Measurements from ENCODE around the gene SDCCAG8.

Gene SDCCAG8

DNA sequence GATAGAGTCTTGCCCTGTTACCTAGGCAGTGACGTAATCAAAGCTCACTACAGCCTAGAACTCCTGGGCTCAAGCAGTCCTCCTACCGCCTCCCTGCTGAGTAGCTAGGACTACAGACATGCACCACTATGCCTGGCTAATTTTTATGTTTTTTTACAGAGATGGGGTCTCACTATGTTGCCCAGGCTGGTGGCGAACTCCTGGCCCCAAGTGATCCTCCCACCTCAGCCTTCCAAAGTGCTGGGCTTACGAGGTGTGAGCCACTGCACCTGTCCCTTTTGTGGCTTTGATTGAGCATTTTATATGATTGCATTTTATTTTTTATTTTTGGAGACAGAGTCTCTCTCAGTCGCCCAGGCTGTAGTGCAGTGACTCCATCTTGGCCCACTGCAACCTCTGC is 25.8 kb downstream of the SDCCAG8 start:
- DNase-seq (ENCODE audit: low read depth), result no peak

DNA sequence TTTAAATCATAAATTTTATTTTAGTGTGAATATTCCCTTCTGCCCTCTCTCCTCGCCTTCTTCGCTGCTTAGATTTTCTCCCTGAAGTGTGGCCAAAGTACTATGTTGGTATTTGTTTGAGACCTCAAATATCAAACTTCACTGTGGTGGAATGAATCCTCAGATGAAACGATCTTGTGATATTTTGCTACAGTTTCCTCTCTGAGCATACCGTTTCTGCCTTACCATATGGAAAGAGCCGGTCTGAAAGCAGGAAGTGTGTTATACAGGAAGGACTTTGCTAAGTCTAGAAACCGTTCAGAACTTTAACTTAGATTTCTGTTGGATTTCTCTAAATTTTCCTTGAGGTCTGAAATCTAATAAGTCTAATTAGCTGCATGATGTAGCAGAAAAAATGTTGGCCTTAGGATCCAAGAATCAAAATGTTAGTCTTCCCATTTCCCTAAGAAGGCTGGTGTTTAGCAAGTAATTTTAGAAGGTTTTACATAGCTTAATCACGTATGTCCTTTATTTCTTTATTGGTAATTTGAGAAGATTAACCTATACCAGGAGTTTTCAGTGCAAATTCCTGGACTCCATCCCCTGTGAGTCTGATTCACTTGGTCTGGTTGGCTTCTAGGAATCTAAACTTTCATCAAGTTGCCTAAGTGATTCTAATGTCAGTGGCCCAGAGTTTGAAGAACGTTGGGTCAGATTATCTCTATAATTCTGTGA is 30.7 kb downstream of the SDCCAG8 start:
- peak; percentile 37 for DNase-seq (ENCODE audit: low read depth)

DNA sequence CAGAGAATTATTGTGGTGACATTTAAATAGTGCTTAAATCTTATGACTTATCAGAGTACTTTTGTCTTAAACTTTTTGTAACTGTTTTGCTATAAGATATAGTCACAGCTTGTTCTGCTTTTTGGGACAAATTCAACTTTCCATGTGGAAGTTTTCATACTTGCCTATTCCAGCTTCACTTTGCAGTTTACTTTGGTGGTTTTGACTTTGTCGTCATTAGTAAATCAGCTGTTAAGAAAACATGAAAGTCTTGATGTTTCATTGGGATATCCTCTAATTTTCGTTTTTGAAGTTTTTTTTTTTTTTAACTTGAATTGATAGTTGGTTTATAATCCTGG is 31.3 kb downstream of the SDCCAG8 start:
- peak; percentile 25 for DNase-seq (ENCODE audit: low read depth)

DNA sequence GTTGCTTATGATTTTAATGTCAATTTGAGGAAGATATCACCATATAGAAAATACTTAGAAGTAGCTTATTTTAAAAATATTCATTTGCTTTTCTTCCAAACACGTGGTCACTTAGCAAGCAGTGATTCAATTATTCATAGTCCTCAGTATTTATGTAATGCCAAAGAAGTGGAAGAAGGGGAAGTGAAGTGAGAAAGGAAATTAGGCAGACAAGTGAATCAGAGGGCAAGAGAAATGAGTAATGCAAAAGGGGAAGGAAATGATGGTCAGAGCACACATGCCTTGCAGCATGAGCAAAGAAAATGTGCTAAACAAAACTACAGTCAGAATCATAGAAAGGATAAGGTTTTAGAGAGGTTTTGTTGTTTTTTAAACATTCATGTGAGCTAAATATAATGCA is 31.8 kb downstream of the SDCCAG8 start:
- DNase-seq (ENCODE audit: low read depth), result peak; percentile 89

DNA sequence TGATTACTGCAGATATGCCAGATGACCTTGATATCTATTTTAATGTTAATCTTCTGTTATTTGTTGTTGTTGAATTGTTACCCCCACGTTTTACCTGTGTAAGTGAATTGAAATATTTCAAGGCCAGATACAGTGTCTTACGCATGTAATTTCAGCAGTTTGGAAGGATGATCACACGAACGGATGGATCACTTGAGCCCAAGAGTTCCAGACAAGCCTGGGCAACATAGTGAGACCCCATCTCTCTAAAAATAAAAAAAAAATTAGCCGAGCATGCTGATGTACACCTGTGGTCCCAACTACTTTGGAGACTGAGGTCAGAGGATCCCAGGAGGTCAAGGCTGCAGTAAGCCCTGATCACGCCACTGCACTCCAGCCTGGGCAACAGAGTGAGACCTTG is 32.2 kb downstream of the SDCCAG8 start:
- no peak for DNase-seq (ENCODE audit: low read depth)

DNA sequence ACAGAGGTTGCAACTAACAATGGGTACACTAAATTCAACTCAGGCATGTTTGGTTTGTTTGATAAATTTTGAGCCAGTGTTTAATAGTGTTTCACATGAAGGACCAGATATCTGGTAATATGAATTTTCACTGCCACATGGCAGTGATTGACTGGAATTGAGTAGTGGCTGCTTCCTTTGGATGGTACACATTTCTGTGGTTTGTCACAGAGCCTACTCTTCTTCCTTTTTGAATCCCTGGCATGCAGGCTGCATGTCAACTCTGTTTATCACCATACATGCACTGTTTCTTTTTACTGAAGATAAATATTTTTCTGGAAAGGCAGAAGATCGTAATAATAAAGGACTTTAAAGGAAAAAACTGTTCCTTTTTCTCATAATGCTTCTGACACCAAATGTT is 35.5 kb downstream of the SDCCAG8 start:
- DNase-seq (ENCODE audit: low read depth), result peak; percentile 63

DNA sequence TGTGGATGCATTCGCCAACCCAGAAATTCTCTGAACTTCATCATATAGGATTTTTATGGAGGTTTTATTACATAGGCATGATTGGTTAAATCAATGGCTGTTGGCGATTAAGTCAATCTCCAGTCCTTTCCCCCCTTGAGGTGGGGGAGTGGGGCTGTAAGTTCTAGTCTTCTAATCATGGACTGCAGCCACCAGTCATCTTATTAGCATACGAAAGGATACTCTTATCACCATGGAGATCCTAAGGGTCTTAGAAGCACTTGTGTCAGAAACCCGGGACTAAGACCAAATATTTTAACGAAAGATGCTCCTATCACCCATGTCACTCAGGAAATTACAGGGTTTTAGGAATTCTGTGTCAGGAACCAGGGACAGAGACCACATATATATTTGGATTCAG is 36.3 kb downstream of the SDCCAG8 start:
- no peak for DNase-seq (ENCODE audit: low read depth)

DNA sequence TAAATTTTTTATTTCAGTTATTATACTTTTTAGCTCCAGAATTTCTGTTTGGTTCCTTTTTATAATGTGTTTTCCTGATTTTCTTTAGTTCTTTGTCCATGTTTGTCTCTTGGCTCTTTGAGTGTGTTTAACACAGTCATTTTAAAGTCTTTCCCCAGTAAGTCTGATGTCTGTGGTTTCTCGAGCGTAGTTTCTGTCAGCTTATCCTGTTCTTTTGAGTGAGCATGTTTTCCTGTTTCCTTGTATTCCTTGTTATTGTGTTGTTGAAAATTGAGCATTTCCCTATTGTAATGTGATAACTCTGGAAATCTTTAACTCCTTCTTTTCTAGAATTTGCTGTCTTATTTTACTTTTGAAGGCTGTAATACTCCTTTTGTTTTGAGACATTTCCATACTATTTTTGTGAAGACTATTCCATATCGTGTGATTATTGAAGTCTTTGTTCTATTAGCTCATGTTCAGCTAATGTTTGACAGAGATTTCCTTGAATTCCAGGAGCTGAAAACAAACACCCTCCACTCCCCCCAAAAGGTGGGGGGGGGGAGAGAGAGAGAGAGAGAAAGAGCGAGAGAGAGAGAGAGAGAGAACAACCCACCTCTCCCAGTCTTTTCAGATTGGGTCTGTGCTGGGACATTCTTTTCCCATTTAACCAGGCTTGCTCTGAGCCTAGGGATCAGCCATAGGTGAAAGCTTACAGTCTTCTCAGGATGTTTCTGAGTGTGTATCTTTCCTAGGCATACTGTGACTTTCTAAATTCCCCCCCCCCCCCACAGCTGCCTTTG is 38.3 kb downstream of the SDCCAG8 start:
- DNase-seq (ENCODE audit: low read depth), result no peak

DNA sequence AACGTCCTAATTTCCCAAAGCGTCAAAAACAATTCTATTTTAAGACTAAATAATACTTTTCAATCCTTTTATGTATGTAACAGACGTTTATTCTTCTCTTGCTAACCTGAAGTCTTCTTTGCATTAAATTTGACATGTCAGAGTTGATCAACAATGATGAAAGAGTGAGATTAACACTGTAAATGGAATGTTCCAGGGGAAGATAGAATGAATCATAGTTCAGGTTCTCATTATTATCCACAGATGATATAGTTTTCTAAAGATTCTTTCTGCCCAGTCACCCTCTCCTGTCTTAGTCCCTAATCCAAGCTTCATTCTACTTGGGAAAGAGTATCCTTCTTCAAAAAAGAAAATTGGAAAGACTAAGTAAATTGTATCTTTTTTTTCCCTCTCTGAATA is 38.9 kb downstream of the SDCCAG8 start:
- DNase-seq (ENCODE audit: low read depth), result peak; percentile 55

DNA sequence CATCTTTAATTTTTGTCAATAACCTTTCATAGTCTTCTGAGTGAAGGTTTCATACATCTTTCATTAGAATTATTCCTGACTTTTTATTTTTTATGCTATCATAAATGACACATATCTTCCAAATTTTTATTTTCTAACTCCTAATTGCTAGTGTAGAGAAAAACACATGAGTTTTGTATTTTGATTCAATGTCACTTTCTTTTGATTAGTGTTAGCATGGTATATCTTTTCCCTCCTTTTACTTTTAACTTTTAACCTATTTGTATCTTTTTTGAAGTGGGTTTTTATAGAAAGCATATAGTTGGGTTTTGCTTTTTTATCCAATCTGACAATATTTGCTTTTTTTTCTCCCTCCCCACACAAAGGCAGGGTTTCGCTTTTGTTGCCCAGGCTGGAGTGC is 43.2 kb downstream of the SDCCAG8 start:
- DNase-seq (ENCODE audit: low read depth), result no peak

DNA sequence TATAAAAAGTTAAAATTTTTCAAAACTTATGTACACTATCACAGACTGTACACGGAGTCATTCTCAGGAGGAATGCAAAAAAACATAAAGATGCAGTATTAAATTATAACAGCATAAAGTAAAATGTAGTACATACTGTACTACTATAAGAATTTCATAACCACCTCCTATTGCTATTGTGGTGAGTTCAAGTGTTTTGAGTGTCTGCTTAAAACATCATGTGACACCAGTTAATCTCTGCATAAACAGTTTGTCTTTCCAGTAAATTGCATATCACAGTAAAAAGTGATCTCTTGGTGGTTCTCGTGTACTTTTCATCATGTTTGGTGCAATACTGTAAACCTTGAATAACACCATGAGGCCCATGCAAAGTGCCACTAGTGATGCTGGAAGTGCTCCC is 45.2 kb downstream of the SDCCAG8 start:
- no peak for DNase-seq (ENCODE audit: low read depth)

DNA sequence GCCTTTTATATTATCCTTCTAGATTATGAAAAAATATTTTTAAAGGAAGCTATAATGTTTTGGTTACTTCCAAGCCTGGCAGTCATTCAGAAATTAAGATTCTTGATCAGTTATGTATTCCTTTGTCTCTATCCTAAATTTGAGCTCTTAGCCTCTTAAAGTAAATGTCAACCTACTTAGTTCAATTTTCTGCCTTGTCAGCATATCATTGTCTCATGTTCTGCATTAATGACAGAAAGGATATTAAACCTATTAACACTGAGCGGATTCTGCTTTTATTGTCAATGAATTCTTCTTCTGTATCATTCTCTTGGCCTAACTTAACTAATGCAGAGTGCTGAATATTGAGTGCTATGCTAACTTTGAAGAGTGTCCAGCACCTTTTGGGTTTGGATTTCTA is 56.0 kb downstream of the SDCCAG8 start:
- DNase-seq (ENCODE audit: low read depth), result no peak

DNA sequence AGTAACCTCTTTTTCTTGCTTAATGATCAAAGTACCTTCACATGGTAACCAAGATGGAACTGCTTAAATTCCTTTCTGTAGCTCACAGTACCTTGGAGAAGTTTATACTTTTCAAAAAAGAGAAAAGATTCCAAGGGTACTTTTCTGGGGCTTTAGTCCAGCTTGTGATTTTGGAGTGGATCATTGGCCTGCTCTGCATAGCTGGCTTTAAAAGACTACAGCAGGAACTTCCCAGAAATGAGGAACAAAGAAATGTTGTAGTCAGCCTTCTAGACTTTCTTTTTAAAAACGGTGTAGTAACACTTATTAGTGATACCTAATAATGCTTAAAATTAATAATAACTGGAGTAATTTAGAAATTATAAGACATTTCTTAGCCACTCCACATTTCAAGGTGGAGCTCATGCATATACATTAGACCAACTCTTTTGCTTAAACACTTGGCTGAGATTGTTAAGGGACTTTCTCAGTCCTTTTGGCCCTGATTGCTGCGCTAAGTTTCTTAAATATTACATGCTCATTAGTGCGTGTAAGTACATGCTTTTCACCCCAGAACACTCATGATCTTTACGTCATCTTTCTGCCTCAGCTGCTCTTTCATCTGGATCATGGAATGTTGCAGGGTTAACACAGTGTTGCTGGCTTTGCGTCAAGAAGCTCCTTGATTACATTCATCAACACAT is 57.3 kb downstream of the SDCCAG8 start:
- no peak for DNase-seq (ENCODE audit: low read depth)

DNA sequence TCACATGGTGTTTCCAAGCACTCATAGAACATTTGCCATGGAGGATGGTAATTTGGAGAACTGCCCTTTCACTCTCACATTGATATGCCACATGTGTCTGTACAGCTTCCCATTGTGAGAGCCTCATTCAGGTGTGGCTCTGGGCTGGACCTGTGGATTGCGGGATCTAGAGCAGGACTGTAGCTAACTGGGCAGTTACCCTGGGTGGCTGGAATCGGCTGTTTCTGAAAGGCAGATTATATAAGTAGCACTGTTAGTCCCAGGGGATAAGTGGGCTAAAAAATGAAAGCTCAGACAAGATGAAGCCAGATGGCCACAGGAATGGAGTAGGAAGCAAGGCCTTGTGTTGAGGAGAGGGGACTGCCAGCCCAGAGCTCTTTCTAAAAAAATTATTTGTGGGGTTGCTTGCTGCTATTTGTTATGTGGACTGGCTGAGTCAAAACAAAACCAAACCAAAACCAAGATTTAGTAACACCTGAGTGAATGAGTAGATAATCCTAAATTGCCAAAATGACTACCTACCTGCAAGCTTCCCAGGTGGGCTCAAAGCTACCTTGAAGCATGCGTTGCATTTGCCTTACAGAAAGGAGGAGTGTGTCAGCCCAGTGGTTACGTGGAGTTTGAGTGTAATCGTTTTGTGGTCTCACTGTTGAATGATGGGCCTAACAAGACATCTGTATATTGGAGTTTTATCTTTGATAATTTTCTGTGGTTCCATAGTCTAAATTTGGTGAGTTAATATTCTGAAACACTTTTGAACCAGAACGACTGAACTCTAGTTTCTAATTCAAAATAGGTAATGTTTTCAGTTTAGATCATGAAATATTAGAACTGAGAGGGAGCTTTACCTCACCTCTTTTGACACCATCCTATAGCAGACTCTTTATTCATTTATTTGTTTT is 58.0 kb downstream of the SDCCAG8 start:
- no peak for DNase-seq (ENCODE audit: low read depth)

DNA sequence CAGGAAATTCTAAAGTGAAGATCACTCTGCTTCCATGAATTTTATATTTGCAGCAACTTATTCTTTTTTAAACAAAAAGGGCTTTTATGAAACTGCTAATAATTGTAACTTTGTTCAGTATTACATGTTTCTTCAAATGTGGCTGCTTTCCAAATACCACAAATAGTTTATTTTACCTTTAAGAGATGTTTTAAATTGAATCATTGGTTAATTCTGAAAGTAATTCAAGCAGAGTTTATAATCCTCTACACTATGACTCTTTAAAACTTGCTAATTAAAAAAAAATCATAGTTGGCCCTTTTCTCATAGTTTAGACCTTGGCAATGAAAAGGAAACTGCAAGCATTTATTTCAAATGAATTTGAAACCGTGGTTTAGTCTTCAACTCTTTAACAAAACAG is 59.6 kb downstream of the SDCCAG8 start:
- no peak for DNase-seq (ENCODE audit: low read depth)

DNA sequence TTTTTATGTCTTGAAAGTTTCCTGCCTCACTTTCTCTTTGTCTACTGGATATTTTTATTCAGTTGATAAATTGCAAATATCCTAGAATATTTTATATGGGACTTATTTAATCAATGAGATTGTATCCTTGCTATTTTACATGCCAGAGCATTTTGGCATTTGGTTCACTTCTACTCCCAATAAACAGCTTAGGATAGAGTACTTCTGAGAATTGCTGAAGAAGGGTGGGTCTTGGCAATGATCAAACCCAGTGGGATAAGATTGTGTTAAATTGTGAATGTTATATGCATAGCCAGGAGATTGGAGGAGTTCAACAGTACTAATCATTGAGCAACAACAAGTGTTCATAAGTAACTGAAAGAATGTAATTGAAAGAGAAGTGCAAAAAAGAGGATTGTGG is 60.1 kb downstream of the SDCCAG8 start:
- no peak for DNase-seq (ENCODE audit: low read depth)

DNA sequence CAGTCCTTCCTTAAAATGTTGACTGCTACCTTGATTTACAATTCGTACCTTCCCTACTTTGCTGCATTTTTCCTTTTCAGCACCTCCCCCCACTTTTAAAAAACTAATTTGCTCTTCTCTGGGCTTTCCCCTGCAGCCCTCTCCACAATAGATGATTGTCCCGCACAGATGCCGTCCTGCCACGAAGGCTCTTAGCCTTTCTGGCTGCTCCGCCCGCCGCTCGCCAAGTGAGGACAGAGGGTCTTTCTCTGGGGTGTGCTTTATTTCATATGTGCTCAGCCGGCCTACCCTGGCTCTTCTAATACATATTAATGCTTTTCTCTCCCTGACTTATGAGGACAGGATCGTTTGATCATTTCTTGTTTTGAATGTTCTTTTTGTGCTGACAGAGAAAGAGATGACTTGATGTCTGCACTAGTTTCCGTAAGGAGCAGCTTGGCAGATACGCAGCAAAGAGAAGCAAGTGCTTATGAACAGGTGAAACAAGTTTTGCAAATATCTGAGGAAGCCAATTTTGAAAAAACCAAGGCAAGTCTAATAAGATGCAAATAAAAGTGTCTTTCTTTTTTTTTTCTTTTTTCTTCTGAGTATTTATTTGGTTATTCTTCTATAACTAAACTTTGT is 60.6 kb downstream of the SDCCAG8 start:
- DNase-seq (ENCODE audit: low read depth), result no peak

DNA sequence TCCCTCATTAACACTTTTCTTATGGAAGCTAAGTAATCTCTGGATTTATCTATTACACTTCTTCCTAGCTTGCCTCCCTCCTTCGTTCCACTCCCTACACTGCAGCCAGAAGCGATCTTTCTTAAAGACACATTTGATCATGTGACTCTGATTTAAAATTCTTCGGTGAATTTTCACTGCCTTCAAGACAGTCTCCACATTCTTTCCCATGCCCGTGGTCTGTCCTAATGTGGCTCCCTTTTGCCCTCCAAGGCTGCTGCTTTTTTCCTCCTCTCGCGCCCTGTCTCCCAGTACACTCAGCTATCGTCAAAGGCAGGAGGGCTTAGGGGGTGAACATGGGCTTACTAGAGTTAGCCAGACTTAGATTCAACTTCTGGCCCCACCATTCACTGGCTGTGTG is 64.4 kb downstream of the SDCCAG8 start:
- DNase-seq (ENCODE audit: low read depth), result peak; percentile 14

DNA sequence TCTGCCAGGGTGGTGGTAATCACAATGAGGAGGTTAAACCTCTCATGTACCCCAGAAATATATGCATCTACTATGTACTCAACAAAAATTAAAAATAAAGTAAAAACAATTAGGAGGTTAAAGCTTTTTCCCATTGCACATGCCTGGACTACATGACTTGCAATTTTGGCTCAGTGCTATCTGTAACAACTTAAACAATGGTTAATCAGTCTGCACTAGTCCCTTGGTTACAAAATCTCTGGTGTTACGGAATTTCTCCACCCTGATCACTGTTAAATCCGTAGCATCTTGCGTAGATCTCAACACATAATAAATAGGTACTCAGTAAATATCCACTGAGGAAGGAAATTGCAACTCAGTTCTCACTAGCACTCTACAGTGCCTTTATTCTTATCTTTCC is 66.5 kb downstream of the SDCCAG8 start:
- DNase-seq (ENCODE audit: low read depth), result no peak

DNA sequence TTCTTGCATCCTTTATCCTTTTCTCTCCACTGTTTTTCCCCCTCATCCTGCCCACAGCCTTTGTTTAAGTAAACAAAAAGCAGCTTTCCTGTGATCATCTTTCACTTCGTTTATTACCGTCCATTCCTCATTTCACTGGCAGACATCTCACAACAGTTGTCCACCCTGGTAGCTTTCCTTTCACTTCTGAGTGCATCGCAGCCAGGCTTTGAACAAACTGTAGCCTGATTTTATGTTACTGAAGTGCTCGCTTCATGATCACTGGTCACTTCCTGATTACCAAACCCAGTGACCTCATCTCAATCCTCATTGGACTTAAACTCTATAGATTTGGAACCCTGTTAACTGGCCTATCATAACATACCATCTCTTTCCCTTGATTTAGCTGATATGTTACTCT is 67.7 kb downstream of the SDCCAG8 start:
- peak; percentile 14 for DNase-seq (ENCODE audit: low read depth)

DNA sequence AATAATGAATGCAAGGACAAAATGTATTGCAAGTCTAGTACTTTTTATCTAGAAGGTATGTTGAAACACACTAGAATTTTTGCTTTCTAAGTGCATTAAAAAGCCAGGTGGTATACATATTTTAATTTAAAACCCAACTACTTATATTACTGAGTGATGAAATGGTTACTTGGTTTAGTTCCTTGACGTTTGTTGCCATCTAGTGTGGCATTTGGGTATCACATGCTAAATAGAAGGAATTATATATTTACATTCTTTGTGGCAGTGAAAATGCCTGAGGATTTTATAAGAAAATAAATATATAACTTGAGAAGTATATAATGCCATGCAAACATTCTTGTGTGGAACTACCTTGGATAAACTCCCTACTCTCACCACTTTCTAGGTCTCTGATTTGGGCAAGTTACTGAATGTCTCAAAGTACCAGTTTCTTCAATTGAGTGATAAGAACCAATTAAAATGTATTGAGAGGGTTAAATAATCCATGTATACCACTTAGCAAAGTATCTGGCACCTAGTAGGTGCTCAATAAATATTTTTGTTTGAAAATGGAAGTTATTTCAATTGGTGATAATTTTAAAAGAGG is 69.6 kb downstream of the SDCCAG8 start:
- DNase-seq (ENCODE audit: low read depth), result peak; percentile 73

All from EH (cell line).